Duodenal mucosa (tissue), 2 donors: ENCODE results near the gene CFB.
A peak's percentile ranks its signal among the peaks of the same experiment; 100 is the strongest.
"Not testable (repeated sequence)": the region's sequence is repeated elsewhere in the genome, so short reads cannot be mapped to it uniquely, and the experiment has no call there.

Experiments used
- H3K27ac ChIP-seq: one replicate; pipeline ENCODE4 v1.7.0; 2013; ENCODE audit warnings: low read depth, low read length
- H3K27me3 ChIP-seq, 2 donors: one replicate each; pipeline ENCODE4 v1.7.0; 2013; ENCODE audit warnings: low read length in 2 of 2, control low read depth in 1 of 2; ENCODE audit not compliant: insufficient read depth in 2 of 2, control insufficient read depth in 1 of 2
- H3K36me3 ChIP-seq, 2 donors: one replicate each; pipeline ENCODE4 v1.7.0; 2013; ENCODE audit warnings: low read length in 2 of 2, control low read depth in 1 of 2; ENCODE audit not compliant: insufficient read depth in 2 of 2, control insufficient read depth in 1 of 2
- H3K4me1 ChIP-seq, 2 donors: one replicate each; pipeline ENCODE4 v1.7.0; 2013; ENCODE audit warnings: low read length in 2 of 2, control low read depth in 1 of 2; ENCODE audit not compliant: insufficient read depth in 2 of 2, control insufficient read depth in 1 of 2
- H3K4me3 ChIP-seq, 2 donors: one replicate each; pipeline ENCODE4 v1.7.0; 2013; ENCODE audit warnings: low read length in 2 of 2, low read depth in 1 of 2
- H3K9ac ChIP-seq, 2 donors: one replicate each; pipeline ENCODE4 v1.7.0; 2013; ENCODE audit warnings: low read length in 2 of 2, low read depth in 1 of 2
- H3K9me3 ChIP-seq, 2 donors: one replicate each; pipeline ENCODE4 v1.7.0; 2013; ENCODE audit warnings: low read length in 2 of 2, control low read depth in 1 of 2; ENCODE audit not compliant: control insufficient read depth in 1 of 2

The CFB gene

GRCh38 chr6:31928672-31928939 is 17.3 kb upstream of the CFB start:
- H3K9me3 ChIP-seq = no peaks in the 10 kb centered on the region
- no peaks in the 10 kb centered on the region for H3K27me3 ChIP-seq
- peaks cover 19 to 20% of the 10 kb centered on the region in 2 donors for H3K4me1 ChIP-seq
- no peak overlapping the region for H3K27ac ChIP-seq
- H3K36me3 ChIP-seq = no peaks in the 10 kb centered on the region
- H3K9ac ChIP-seq = peak overlapping the region in 1 of 2 donors; percentile 66
- peak overlapping the region; percentile 69 to 70 for H3K4me3 ChIP-seq

GRCh38 chr6:31930962-31931361 is 14.9 kb upstream of the CFB start:
- H3K9me3 ChIP-seq = no peaks in the 10 kb centered on the region
- H3K27ac ChIP-seq = no peak overlapping the region
- no peak overlapping the region for H3K4me3 ChIP-seq
- H3K9ac ChIP-seq = no peak overlapping the region
- peaks cover 19 to 20% of the 10 kb centered on the region in 2 donors for H3K4me1 ChIP-seq
- no peaks in the 10 kb centered on the region for H3K36me3 ChIP-seq
- no peaks in the 10 kb centered on the region for H3K27me3 ChIP-seq

- H3K27ac ChIP-seq, H3K9ac ChIP-seq, H3K9me3 ChIP-seq, H3K4me3 ChIP-seq, H3K36me3 ChIP-seq, H3K27me3 ChIP-seq: not testable (repeated sequence)
- peaks cover 17 to 19% of the 10 kb centered on the region in 2 donors for H3K4me1 ChIP-seq
These were observed 13.8 kb upstream of the CFB start for GRCh38 chr6:31932137-31932536.

- H3K27ac ChIP-seq = no peak overlapping the region
- no peak overlapping the region for H3K9ac ChIP-seq
- H3K9me3 ChIP-seq = no peaks in the 10 kb centered on the region
- H3K36me3 ChIP-seq = no peaks in the 10 kb centered on the region
- H3K4me3 ChIP-seq = no peak overlapping the region
- no peaks in the 10 kb centered on the region for H3K27me3 ChIP-seq
- peaks cover 4 to 7% of the 10 kb centered on the region in 2 donors for H3K4me1 ChIP-seq
These were observed 12.4 kb upstream of the CFB start for GRCh38 chr6:31933537-31933936.

- Histone ChIP-seq H3K36me3 (no peaks in the 10 kb centered on the region), H3K9me3 (no peaks in the 10 kb centered on the region), H3K4me3 (no peak overlapping the region), H3K4me1 (no peaks in the 10 kb centered on the region), H3K9ac (no peak overlapping the region), H3K27ac (no peak overlapping the region), H3K27me3 (no peaks in the 10 kb centered on the region)
These were observed 10.9 kb upstream of the CFB start for GRCh38 chr6:31935021-31935420.

GRCh38 chr6:31935823-31936222 is 10.1 kb upstream of the CFB start:
- H3K4me3 ChIP-seq = no peak overlapping the region
- no peaks in the 10 kb centered on the region for H3K36me3 ChIP-seq
- H3K27ac ChIP-seq = no peak overlapping the region
- H3K4me1 ChIP-seq = peaks cover 0 to 4% of the 10 kb centered on the region in 2 donors
- no peaks in the 10 kb centered on the region for H3K27me3 ChIP-seq
- H3K9me3 ChIP-seq = no peaks in the 10 kb centered on the region
- H3K9ac ChIP-seq = no peak overlapping the region

- peaks cover 0 to 3% of the 10 kb centered on the region in 2 donors for H3K36me3 ChIP-seq
These were observed 5.6 kb upstream of the CFB start for GRCh38 chr6:31940256-31940664.

GRCh38 chr6:31943742-31944141 is 2.2 kb upstream of the CFB start:
- Histone ChIP-seq H3K9ac (no peak overlapping the region), H3K27me3 (no peaks in the 10 kb centered on the region), H3K27ac (no peak overlapping the region), H3K4me1 (peaks cover 31 to 37% of the 10 kb centered on the region in 2 donors), H3K9me3 (no peaks in the 10 kb centered on the region), H3K4me3 (no peak overlapping the region), H3K36me3 (peaks cover 3% of the 10 kb centered on the region in 2 donors)

More at GRCh38 chr6:31940256-31940664, 5.6 kb upstream of the CFB start:
- no peaks in the 10 kb centered on the region for H3K27me3 ChIP-seq
- H3K9ac ChIP-seq = no peak overlapping the region
- no peak overlapping the region for H3K27ac ChIP-seq
- H3K4me3 ChIP-seq = no peak overlapping the region
- no peaks in the 10 kb centered on the region for H3K9me3 ChIP-seq
- H3K4me1 ChIP-seq = peaks cover 18 to 21% of the 10 kb centered on the region in 2 donors

GRCh38 chr6:31945154-31945506 is 765 bp upstream of the CFB start:
- Histone ChIP-seq H3K27me3 (no peaks in the 10 kb centered on the region), H3K27ac (peak overlapping the region; percentile 91), H3K4me1 (peaks cover 31 to 37% of the 10 kb centered on the region in 2 donors), H3K4me3 (peak overlapping the region; percentile 48 to 74), H3K36me3 (peaks cover 3 to 7% of the 10 kb centered on the region in 2 donors), H3K9me3 (no peaks in the 10 kb centered on the region), H3K9ac (peak overlapping the region; percentile 70 to 74)

GRCh38 chr6:31946370-31946885 is 533 bp downstream of the CFB start:
- peak overlapping the region; percentile 78 to 94 for H3K9ac ChIP-seq
- peak overlapping the region; percentile 74 for H3K4me3 ChIP-seq
- H3K27me3 ChIP-seq = no peaks in the 10 kb centered on the region
- peak overlapping the region; percentile 91 for H3K27ac ChIP-seq
- H3K36me3 ChIP-seq = peaks cover 12 to 15% of the 10 kb centered on the region in 2 donors
- H3K9me3 ChIP-seq = no peaks in the 10 kb centered on the region
- peaks cover 27 to 37% of the 10 kb centered on the region in 2 donors for H3K4me1 ChIP-seq
